ENCODE results near the gene SYTL2. TPM values are rescaled to one million over a fixed set of nuclear protein-coding genes. Genes with fewer than 3 reads are reported as not detected.
"Not testable (repeated sequence)": the region's sequence is repeated elsewhere in the genome, so short reads cannot be mapped to it uniquely, and the experiment has no call there.

Gene SYTL2
- total RNA-seq, 4 donors from 2014 or later: 21.9 to 71.2 (median 28.8) TPM

DNA sequence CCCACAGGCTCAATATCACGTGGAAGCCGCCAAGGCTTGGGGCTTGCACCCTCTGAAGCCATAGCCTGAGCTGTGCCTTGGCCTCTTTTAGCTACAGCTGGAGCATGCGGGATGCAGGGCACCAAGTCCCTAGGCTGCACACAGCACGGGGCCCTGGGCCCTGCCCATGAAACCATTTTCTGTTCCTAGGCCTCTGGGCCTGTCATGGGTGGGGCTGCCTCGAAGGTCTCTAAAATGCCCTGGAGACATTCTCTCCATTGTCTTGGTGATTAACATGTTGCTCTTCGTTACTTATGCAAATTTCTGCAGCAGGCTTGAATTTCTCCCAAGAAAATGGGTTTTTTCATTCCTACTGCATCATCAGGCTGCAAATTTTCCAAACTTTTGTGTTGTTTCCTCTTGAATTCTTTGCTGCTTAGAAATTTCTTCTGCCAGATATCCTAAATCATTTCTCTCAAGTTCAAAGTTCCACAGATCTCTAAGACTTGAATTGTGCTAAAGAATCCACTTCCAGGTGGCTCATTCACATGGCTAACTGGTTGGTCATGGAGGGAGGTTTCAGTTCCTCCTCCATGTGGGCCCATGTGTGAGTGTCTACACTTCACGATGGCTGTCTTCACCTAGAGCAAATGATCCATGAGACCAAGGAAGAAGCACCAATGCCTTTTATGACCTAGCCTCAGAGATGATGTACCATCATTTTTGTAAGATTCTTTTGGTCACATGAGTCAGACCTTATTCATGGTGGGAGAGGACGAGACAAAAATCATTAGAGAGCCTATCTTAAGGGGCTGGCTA, 138.6 kb downstream of the SYTL2 start:
- Histone ChIP-seq H3K27ac (no peak overlapping the region), H3K27me3 (no peaks in the 10 kb centered on the region), H3K36me3 (no peaks in the 10 kb centered on the region), H3K4me1 (no peaks in the 10 kb centered on the region), H3K4me3 (no peak overlapping the region), H3K9me3 (peaks cover 0 to 8% (median 4%) of the 10 kb centered on the region in 4 donors)
- 80 to 94% methylated on average over 8 of the region's 8 CpGs for WGBS, 2 donors
- TF ChIP-seq, protein P1, sequence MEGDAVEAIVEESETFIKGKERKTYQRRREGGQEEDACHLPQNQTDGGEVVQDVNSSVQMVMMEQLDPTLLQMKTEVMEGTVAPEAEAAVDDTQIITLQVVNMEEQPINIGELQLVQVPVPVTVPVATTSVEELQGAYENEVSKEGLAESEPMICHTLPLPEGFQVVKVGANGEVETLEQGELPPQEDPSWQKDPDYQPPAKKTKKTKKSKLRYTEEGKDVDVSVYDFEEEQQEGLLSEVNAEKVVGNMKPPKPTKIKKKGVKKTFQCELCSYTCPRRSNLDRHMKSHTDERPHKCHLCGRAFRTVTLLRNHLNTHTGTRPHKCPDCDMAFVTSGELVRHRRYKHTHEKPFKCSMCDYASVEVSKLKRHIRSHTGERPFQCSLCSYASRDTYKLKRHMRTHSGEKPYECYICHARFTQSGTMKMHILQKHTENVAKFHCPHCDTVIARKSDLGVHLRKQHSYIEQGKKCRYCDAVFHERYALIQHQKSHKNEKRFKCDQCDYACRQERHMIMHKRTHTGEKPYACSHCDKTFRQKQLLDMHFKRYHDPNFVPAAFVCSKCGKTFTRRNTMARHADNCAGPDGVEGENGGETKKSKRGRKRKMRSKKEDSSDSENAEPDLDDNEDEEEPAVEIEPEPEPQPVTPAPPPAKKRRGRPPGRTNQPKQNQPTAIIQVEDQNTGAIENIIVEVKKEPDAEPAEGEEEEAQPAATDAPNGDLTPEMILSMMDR (IDR thresholded peaks at IDR 0.05): no peak
- TF ChIP-seq POLR2A (IDR thresholded peaks at IDR 0.05) (no peak), EP300 (IDR thresholded peaks at IDR 0.05) (no peak)
- no peak for DNase-seq (ENCODE audit: low spot score in 2 of 2)

DNA sequence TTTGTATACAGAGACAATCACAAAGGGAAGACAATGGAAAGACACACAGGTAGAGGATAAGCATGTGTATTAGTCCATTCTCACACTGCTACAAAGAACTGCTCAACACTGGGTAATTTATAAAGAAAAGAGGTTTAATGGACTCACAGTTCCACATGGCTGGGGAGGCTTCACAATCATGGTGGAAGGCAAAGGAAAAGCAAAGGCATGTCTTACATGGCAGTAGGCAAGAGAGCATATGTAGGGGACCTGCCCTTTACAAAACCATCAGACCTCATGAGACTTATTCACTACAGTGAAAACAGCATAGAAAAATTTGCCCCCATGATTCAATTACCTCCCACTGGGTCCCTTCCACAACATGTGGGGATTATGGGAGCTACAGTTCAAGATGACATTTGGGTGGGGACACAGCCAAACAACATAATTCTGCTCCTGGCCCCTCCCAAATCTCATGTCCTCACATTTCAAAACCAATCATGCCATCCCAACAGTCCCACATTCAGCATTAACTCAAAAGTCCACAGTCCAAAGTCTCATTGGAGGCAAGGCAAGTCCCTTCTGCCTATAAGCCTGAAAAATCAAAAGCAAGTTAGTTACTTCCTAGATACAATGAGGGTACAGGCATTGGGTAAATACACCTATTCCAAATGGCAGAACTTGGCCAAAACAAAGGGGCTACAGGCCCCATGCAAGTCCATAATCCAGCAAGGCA, 139.8 kb downstream of the SYTL2 start:
- H3K36me3 ChIP-seq; H3K27me3 ChIP-seq; H3K4me3 ChIP-seq; H3K4me1 ChIP-seq; H3K9me3 ChIP-seq; H3K27ac ChIP-seq; DNase-seq (ENCODE audit: low spot score in 2 of 2): not testable (repeated sequence)

DNA sequence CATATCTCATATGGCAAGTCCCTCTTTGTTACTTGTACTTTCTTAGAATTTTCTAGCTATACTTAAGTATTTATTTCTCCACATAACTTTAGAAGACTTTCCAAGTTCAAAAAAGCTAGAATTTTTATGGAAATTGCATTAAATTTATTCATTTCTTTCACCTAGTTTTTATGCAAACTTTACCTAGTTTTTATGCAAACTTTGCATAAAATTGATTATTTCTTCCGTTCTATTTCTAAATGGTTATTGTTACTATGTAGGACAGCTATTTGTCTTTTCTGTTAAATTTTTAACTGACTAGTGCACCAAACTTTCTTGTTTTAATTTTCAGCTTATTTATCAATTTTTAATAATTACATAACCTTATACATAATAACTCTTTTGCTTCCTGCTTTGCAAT, 142.8 kb downstream of the SYTL2 start:
- Histone ChIP-seq H3K4me1 (peaks cover 0 to 8% (median 1%) of the 10 kb centered on the region in 4 donors), H3K4me3 (no peak overlapping the region), H3K9me3 (no peaks in the 10 kb centered on the region), H3K27me3 (no peaks in the 10 kb centered on the region), H3K36me3 (no peaks in the 10 kb centered on the region), H3K27ac (no peak overlapping the region)
- DNase-seq (ENCODE audit: low spot score in 2 of 2): no peak
- TF ChIP-seq POLR2A (IDR thresholded peaks at IDR 0.05) (no peak), EP300 (IDR thresholded peaks at IDR 0.05) (no peak)
- 94 to 95% methylated on average over 1 of the region's 1 CpG for WGBS, 2 donors

DNA sequence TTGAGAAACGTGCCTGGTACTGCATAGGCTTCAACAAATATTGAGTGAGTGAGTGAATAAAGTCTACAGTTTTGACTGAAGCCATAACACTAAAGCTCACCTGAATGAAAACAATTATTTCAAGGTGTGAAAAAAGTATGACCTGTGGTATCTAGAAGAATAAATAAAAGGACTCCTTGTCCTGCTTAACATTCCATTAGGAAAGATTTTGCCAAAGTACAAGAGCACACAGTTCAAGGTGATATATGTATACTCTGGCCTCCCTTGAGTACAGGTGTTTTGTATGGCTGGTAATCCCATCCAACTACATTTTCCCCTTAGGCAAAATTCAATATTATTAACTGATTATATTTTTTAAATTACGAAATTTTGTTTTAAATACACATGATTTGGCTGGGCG, 144.3 kb downstream of the SYTL2 start:
- TF ChIP-seq, protein P1 (IDR thresholded peaks at IDR 0.05): no peak
- TF ChIP-seq EP300 (IDR thresholded peaks at IDR 0.05) (no peak), POLR2A (IDR thresholded peaks at IDR 0.05) (no peak)
- peaks cover 0 to 23% (median 11%) of the 10 kb centered on the region in 4 donors for H3K4me1 ChIP-seq
- H3K27ac ChIP-seq: no peak overlapping the region
- no peak overlapping the region for H3K4me3 ChIP-seq
- no peaks in the 10 kb centered on the region for H3K36me3 ChIP-seq
- WGBS, 2 donors: 92% methylated on average over 3 of the region's 3 CpGs
- no peak for DNase-seq (ENCODE audit: low spot score in 2 of 2)
- no peaks in the 10 kb centered on the region for H3K9me3 ChIP-seq
- no peaks in the 10 kb centered on the region for H3K27me3 ChIP-seq

DNA sequence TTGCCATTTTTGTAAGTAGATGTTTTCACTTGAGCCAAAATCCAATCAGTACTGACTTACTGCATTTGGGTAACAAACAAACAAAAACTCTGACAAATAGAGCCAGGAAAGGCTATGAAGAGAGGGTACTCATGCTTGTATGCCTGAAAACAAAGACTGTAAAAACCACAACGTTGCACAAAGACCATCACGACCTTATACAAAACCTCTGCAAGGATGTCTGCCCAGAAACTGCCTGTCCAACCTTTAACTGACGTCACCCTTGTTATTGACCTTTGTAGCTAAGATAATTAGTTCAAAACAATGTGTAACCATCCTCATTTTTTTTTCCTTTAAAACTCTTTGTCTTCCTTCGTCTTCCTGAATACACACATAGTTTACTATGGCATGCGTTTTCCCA, 145.2 kb downstream of the SYTL2 start:
- no peak for TF ChIP-seq EP300 (IDR thresholded peaks at IDR 0.05)
- TF ChIP-seq POLR2A (IDR thresholded peaks at IDR 0.05): no peak
- TF ChIP-seq, protein P1 (IDR thresholded peaks at IDR 0.05): no peak
- Histone ChIP-seq H3K9me3 (no peaks in the 10 kb centered on the region), H3K27me3 (no peaks in the 10 kb centered on the region), H3K36me3 (peaks cover 0 to 5% (median 0%) of the 10 kb centered on the region in 3 donors), H3K4me3 (peak overlapping the region in 1 of 4 donors; percentile 61), H3K27ac (peak overlapping the region in 3 of 4 donors; percentile 91 to 99 (median 98)), H3K4me1 (peaks cover 0 to 32% (median 20%) of the 10 kb centered on the region in 4 donors)
- WGBS, 2 donors: 61 to 63% methylated on average over 5 of the region's 5 CpGs
- no peak for DNase-seq (ENCODE audit: low spot score in 2 of 2)

Measured in tibial nerve (tissue), 4 donors.